Stimulated activated CD4-positive, alpha-beta T cell treated with anti-CD3 and anti-CD28 coated beads, Interleukin-2, amount 100 ng/mL, for 4 hours (primary cell): ENCODE data around the gene RASIP1.
"Not testable (repeated sequence)": the region's sequence is repeated elsewhere in the genome, so short reads cannot be mapped to it uniquely, and the experiment has no call there.

Experiments
- DNase-seq: peaks from one replicate; pipeline ENCODE4 v3.0.0-alpha.2; 2020; ENCODE audit warnings: low read depth

The RASIP1 gene

DNA sequence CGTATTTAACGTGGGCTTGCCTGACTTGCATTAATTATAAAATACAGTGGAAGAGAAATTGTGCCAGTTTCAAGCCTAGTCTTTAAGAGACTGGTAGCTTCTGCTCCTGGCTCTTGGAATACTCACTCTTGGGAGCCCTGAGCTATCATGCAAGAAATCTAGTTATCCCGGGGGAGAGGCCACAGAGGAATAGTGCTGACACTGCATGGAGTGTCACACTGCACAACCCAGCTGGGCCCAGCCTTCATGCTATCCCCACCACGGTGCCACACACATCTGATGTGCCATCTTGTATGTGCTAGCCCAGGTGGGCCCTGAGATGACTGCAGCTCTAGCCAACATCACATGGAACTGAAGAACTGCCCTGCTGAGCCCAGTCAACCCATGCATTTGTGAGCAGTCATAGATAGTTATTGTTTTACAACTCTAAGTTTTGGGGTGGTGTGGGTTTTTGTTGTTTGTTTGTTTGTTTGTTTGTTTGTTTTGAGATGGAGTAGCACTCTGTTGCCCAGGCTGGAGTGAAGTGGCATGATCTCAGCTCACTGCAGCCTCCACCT is 29.2 kb downstream of the RASIP1 start:
- DNase-seq: no peak

DNA sequence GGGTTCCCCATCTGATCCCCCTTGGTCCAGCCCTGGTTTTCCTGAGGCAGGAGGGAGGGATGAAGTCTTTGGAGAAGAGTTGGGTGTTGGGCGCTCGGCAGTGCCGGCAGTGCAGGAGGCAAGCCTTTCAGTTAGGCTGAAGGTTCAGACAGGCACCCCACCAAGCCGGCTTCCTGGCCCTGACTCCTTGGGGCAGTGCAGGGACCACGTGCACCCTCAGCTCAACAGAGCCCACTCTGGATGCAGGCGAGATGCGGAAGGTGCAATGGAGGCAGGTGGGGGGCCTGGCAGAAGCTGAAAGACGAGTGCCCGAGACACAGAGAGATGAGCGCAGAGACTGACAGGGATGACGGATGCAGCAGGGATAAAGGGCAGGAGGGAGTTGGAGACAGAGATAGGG is 31.9 kb downstream of the RASIP1 start:
- DNase-seq: no peak

DNA sequence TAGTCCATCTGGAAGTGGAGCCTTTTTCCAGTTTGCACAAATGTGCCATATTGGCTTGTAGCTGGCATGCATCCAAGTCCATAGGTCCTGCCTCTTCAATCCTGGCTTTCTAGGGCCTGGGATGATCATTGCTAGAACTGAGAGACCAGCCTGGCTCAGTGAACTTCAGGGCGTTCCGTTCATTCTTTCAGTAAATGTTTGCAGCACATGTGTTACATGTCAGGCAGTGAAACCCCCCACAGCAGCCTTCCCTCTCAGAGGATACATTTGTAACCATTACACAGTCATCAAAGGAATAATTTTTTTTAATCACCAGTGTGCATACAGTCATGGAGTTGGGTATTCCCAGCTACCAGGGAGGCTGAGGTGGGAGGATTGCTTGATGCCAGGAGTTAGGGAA is 35.0 kb downstream of the RASIP1 start:
- no peak for DNase-seq

DNA sequence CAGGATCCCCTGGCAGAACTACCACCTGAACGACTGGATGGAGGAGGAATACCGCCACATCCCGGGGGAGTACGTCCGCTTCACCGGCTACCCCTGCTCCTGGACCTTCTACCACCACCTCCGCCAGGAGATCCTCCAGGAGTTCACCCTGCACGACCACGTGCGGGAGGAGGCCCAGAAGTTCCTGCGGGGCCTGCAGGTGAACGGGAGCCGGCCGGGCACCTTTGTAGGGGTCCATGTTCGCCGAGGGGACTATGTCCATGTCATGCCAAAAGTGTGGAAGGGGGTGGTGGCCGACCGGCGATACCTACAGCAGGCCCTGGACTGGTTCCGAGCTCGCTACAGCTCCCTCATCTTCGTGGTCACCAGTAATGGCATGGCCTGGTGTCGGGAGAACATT is 37.1 kb downstream of the RASIP1 start:
- DNase-seq: no peak

DNA sequence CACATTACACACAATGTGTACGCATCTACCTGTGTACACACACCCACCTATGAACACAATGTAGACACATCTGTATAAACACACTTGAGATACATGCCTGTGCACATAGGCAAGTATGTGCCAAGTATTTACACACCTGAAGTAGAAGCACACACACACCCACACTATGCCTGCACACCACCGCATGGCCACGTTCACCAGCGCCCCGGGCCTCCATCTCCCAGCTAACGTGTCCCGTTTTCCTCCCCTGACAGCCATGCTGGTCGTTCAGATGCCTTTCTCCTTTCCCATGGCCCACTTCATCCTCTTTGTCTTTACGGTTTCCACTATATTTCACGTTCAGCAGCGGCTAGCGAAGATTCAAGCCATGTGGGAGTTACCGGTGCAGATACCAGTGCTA is 37.7 kb downstream of the RASIP1 start:
- no peak for DNase-seq

DNA sequence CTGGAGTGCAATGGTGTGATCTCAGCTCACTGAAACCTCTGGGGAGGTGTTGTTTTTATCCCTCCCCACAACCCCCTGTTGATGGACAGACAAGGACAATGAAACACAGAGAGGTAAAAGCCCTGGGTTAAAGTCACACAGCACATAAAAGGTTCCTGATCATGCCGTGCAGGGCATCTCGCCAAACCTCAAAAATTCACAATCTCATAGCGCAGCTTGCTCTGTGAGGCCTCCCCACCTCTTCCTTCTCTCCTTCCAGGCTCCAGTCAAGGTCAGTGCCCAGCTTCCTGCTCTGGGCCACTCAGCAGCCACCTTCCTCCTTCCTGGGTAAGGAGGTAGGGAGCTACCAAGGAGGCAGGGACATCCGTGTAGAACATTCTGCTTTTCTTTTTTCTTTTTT is 42.4 kb downstream of the RASIP1 start:
- DNase-seq: no peak

DNA sequence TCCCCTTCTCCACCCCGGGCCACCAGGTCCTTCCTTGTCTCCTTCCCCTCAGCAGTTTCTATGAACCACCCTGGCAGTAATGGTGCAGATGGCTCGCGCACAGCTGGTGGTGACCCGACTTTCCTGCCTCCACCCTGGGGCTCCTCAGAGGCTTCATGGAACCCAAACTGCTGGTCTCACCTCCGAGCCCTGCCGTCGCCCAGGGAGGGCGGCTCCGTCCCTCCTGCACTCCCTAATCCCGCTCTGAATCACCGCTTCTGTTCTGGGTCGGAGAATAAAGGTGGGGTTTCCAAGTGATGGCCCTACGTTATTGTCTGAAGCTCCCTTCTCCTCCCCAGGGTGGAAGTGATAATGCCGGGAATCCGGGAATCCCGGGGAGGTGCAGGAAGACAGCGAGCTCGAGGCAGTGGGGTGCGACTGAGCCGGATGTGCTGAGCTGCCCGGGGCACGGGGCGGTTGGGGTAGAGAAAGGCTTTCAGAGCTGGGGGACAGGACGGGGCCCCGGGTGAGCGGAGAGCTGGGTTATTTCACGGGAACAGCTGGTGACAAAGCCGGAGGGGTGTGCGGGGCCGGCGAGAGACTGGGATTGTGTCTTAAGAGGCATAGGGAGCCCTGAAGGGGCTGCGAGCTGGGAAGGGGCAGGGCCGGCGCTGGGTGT is 43.9 kb downstream of the RASIP1 start:
- no peak for DNase-seq

DNA sequence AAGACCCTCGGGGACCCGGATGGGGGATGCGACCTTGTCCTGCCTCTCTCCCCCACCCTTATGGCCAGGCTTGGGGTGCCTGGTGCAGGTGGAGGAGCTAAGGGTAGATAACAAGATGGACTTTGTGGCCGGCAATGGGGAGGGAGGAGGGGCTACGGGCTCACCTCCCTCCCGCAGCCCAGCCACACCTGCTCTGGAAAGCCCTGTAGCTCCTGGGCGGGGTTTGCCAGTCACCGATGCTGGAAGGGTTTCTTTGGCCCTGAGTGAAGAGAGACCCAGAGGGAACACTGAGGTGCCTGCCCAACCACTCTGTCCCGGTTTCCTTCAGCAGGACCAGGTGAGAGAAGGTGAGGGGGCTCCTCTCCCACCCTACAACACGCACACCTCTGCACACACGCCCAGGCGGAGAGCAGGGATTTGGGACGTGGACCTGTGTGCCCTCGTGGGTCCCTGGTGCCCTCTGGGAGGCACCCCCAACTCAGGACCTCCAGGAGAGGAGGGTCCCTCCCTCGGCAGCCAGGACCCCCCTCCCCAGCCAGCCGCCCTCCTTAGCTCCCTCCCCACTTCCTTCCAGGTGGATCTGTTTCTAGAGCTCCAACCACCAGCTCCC is 44.6 kb downstream of the RASIP1 start, which contains the start of gene FUT2:
Gene FUT2 (plus strand): TSS at position 229 of the 610 bp plus-strand sequence. CDS start 6,986 bp downstream, outside the sequence.
- DNase-seq: no peak

DNA sequence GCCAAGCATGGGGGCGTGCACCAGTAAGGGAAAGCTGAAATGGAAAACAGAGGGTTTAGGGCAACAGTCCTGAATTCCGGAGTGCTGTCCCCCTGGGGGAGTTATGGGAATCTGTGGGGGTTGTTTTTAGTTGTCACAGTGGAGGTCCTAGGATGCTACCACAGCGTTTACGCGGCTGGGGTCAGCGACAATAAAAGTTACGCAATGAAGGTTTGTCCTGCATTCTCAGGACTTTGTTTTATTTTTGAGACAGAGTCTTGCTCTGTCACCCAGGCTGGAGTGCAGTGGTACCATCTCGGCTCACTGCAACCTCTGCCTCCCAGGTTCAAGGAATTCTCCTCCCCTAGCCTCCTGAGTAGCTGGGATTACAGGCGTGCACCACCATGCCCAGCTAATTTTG is 46.8 kb downstream of the RASIP1 start:
- DNase-seq: not testable (repeated sequence)

DNA sequence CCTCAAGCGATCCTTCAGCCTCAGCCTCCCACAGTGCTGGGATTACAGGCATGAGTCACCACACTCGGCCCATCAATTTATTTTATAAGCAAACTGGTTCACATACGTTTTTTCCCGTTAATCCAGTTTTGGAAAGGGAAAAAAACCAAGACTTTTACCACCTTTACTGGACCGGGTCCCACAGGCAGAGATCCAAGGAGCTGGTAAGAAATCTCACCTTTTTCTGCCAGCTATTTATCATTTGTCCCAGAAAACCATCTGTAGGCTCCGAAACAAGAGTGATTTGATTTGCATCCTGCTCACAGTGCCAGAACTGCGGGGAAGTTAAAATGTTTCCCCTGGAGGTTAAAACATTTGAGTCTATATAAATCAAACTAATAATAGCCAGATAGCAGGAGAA is 51.0 kb downstream of the RASIP1 start:
- no peak for DNase-seq

DNA sequence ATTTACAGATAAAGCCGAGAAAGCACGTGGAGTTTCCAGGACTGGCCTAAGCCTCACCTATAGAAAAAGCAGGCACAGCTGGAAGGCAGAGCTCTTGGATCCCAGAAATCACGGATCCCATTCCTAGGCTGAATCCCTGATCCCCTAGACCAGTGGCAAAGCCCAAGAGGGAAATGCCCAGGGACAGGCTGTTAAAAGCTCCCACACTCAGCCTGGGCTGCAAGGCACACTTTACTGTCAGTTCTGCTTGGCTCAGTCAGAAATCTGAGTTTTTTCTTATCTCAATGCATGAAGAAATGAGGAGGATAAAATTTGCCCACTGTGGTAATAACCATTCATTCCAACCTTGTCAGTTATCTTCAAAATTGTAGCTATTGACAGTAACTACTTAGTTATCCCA is 52.6 kb downstream of the RASIP1 start:
- no peak for DNase-seq

DNA sequence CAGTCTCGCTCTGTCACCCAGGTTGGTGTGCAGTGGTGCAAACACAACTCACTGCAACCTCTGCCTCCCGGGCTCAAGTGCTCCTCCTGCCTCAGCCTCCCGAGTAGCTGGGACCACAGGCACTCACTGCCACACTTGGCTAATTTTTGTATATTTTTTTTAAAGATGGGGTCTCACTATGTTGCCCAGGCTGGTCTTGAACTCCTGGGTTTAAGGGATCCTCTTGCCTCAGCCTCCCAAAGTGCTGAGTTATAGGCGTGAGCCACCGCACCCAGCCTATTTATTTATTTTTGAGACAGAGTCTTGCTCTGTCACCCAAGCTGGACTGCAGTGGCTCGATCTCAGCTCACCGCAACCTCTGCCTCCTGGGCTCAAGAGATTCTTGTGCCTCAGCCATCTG is 53.8 kb downstream of the RASIP1 start:
- not testable (repeated sequence) for DNase-seq

DNA sequence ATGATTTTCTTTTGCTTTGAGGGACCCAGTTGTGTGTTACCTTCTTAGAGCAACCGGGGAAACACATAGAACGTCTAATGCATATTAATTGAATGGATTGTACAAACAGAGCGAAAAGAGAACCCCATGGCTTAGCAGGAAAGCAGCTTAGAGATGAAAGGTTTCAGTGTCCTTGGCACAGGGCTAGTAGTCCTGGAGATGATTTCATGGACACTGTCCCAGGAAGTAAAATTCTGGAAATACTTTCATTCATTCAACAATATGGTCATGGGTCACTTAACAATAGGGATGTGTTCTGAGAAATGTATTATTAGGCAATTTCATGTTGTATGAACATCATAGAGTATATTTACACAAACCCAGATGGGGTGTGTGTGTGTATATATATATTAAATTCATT is 54.3 kb downstream of the RASIP1 start:
- no peak for DNase-seq

DNA sequence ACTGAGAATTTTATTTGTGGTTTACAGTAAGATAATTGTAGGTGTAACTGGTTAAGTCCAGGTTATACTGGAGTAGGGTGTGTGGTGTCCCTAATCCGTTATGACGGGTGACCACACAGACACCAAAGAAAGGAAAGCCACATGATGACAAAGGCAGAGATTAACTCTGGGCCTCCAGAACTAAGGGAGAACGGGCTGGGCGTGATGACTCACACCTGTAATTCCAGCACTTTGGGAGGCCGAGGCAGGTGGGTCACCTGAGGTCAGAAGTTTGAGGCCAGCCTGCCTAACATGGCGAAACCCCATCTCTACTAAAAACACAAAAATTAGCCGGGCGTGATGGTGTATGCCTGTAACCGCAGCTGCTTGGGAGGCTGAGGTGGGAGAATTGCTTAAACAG is 54.8 kb downstream of the RASIP1 start:
- DNase-seq: no peak

DNA sequence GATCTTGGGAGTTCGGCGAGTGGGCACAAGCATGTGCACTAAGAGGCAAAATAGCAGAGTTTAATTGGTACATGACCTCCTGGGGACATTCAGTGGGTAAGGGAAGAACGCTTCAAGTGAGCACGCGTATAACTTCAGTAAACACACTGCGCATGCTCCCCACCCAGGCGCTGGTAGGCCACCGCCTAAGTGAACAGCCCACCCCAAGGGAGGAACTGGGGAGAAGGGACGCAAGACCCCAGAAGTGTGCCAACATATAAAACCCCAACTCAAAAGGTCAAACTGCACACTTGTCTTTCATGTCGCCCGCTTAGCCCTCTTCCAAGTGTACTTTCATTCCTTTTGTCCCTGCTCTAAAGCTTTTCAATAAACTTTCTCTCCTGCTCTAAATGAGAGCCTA is 57.1 kb downstream of the RASIP1 start:
- DNase-seq: peak; percentile 13

DNA sequence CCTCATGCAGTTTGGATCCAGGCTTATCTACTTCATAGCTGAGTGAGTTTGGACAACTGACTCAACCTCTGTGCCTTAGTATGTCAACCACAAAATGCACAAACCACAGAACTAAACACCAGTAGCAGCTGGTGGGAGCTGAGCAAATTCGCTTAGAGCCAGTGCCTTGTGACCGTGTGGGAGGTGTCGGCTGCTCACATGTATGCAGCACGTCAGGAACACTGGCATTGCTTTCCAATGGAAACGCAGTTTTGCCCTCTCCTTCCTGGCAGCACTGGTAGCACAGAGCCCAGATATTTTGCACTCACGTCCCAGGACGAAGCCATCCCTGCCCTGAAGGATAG is 59.3 kb downstream of the RASIP1 start:
- no peak for DNase-seq

DNA sequence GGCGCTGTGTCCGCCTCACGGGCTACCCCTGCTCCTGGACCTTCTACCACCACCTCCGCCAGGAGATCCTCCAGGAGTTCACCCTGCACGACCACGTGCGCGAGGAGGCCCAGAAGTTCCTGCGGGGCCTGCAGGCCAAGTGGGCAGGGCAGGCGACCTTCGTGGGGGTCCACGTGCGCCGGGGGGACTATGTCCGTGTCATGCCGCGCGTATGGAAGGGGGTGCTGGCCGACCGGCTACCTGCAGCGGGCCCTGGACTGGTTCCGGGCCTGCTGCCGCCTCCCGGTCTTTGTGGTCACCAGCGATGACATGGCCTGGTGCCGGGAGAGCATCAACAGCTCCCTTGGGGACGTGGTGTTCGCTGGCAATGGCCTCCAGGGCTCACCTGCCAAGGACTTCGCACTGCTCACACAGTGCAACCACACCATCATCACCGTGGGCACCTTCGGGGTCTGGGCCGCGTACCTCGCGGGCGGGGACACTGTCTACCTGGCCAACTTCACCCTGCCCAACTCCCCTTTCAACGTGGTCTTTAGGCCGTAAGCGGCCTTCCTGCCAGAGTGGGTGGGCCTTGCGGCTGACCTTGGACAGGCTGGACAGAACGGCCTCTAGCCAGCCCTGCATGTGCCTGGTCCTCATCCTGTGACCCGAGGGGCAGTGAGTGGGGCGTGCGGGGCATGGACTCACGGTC is 59.8 kb downstream of the RASIP1 start:
- DNase-seq: no peak

DNA sequence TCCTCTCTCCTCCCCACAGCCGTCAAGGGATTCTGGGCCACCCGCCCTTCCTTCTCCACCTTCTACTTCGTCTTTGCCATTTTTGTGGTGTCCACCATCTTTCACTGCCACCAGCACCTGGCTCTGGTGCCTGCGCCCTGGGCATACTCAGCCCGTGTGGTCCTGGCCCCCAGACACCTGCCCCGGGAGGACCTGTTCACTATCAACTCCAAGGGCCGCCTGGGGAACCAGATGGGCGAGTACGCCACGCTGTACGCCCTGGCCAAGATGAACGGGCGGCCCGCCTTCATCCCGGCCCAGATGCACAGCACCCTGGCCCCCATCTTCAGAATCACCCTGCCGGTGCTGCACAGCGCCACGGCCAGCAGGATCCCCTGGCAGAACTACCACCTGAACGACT is 60.4 kb downstream of the RASIP1 start:
- DNase-seq: not testable (repeated sequence)

DNA sequence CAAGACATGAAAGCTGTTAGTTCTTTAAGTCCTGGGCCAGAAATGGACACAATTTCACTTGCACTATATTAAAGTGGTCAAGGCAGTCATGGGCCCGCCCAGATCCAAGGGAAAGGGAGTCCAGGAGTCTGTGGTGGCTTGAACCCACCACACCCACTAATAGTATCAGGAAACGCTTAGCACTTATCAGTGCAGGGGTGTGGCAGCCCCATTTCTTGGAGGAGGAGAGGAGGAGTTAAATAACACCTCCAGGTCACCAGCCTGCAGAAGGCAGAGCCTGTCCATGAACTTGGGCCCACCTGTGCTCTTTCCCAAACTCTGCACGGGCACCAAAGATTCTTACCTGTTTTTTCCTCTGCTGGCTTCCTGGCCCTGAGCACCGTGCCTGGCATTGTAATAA is 62.2 kb downstream of the RASIP1 start:
- no peak for DNase-seq

DNA sequence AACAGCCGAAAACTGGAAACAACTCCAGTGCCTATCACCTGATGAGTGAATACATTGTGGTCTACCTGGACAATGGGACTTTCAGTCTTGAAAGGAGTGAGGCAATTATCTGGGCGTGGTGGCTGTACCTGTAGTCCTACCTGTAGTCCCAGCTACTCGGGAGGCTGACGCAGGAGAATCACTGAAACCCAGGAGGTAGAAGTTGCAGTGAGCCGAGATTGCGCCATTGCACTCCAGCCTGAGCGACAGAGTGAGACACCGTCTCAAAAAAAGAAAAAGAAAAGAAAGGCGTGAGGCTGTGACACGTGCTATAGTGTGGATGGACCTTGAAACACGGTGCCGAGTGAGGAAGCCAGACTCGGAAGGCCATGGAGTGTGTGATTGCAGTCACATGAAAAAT is 63.5 kb downstream of the RASIP1 start:
- no peak for DNase-seq

DNA sequence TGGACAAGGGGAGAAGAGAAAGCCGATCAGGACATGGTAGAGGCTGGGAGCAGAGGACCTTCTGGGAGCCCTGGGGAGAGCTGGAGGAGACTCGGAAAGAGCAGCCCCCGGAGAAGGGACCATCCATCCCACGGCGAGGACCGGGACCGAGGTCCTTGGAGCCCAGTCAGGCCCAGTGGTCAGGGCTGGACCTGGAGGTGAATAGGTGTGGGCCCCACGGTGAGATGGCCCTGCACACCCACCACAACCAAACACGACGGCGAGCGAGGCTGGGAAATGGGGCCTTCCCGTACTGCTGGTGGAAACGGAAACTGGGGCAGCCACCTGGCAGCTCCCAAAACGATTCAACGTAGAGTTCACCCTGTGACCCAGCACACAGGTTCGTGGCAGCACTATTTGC is 63.9 kb downstream of the RASIP1 start:
- DNase-seq: no peak

DNA sequence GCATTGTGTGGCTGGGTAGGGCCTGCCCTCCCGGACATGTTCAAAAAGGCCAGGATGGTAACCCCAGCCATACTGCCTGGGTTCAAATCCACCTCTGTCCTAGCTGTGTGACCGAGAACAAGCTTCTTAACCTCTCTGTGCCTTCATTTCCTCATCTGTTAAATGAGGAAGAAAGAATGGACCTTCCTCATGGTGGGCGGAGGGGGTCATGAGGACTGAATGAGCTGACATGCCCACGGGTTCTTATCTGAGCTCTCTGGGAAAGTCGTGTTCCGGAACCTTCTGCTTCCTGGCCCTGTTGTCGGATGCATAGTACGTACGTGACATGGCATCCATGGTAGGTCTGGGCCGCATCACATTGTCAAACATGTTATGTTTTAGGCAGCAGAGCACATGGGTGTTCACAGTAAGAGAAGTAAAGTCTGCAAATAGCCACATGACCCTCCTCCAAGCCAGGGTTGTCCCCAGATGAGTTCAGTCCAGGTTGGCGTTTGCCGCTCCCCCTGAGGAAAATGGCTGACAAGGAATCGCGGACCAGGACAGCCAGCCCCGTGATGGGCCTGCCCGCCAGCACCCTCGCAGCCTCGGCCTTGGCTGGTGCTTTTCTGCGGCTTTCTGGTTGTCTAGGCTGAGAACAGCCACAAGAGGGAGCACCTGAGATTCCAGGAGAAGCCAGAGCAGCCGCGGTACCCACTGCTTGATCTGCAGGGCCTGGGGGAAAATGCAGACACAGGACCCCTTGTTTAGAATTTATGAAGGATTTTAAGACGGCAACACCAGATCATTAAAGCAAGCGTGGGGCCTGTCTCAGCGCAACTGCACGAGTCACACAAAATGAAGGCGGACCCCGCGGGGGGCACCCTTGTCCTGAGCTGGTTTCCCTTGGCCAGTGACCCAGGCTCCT is 65.2 kb downstream of the RASIP1 start:
- peak; percentile 65 for DNase-seq
